SK-N-SH (cell line): Measurements from ENCODE around the gene PACSIN1. TPM values are rescaled to one million over a fixed set of nuclear protein-coding genes. Genes with fewer than 3 reads are reported as not detected.

ENCODE experiments used
- CTCF ChIA-PET: fragments of 300-600, 350-600 bp; formaldehyde crosslinking; extraction: SDS; loops from one replicate; lab custom pipeline; 2021; lab: Yijun Ruan, JAX
- POLR2A ChIA-PET: fragments of 350-600 bp; sonication (Branson Sonifier 250); formaldehyde crosslinking; extraction: SDS; loops from one replicate; lab custom pipeline; 2020; ENCODE audit warnings: antibody characterized with exemption, inconsistent platforms; lab: Yijun Ruan, JAX
- DNase-seq: peaks from one replicate; pipeline ENCODE4 v3.0.0; 2012
- H2AFZ ChIP-seq: fragments of 200-600 bp; sonication (generic); 2 replicates; pipeline ENCODE4 v1.8.1; 2016; ENCODE audit warnings: antibody characterized with exemption, mild to moderate bottlenecking, low read depth
- H3F3A ChIP-seq: fragments of 200-600 bp; sonication (generic); replicated peaks from 2 replicates; pipeline ENCODE3; 2016; ENCODE audit warnings: antibody characterized with exemption, mild to moderate bottlenecking; ENCODE audit not compliant: insufficient read depth
- H3K27ac ChIP-seq, 2 experiments: fragments of 200-500 bp in 1 of 2; fragments of 200-600 bp in 1 of 2; sonication (Bioruptor generic) in 1 of 2; sonication (generic), shearing (Covaris generic) in 1 of 2; 2 replicates each; pipeline versions ENCODE4 v1.5.1 to v1.6.1; 2014 to 2016; ENCODE audit warnings: low read depth in 2 of 2, inconsistent platforms in 1 of 2, low read length in 1 of 2, mild to moderate bottlenecking in 1 of 2, mixed read lengths in 1 of 2
- H3K27me3 ChIP-seq: fragments of 200-600 bp; sonication (generic), shearing (Covaris generic); 2 replicates; pipeline ENCODE4 v1.6.1; 2016; ENCODE audit warnings: mixed run types; ENCODE audit not compliant: insufficient read depth
- H3K36me3 ChIP-seq, 2 experiments: fragments of 200-500 bp in 1 of 2; fragments of 200-600 bp in 1 of 2; sonication (Bioruptor generic) in 1 of 2; sonication (generic) in 1 of 2; replicated peaks in 1 of 2; 2 replicates each; pipeline versions ENCODE3 to v1.5.1; 2014 to 2016; ENCODE audit warnings: low read length in 1 of 2, mild to moderate bottlenecking in 1 of 2; ENCODE audit not compliant: insufficient read depth in 2 of 2, control insufficient read depth in 1 of 2
- H3K4me1 ChIP-seq, 2 experiments: fragments of 200-500 bp in 1 of 2; fragments of 200-600 bp in 1 of 2; sonication (Bioruptor generic) in 1 of 2; sonication (generic), shearing (Covaris generic) in 1 of 2; 2 replicates each; pipeline versions ENCODE4 v1.5.1 to v1.6.1; 2014 to 2016; ENCODE audit warnings: low read depth in 1 of 2, low read length in 1 of 2, mixed run types in 1 of 2; ENCODE audit not compliant: insufficient read depth in 2 of 2, control insufficient read depth in 1 of 2
- H3K4me2 ChIP-seq: fragments of 200-600 bp; sonication (generic), shearing (Covaris generic); 2 replicates; pipeline ENCODE4 v1.6.1; 2017; ENCODE audit warnings: mixed run types
- H3K4me3 ChIP-seq, 2 experiments: fragments of 200-500 bp in 1 of 2; fragments of 200-600 bp in 1 of 2; sonication (Bioruptor generic) in 1 of 2; sonication (generic), shearing (Covaris generic) in 1 of 2; 2 replicates each; pipeline versions ENCODE4 v1.5.1 to v1.8.1; 2014 to 2016; ENCODE audit warnings: low read depth in 2 of 2, inconsistent platforms in 1 of 2, low read length in 1 of 2, mild to moderate bottlenecking in 1 of 2, mixed read lengths in 1 of 2, moderate library complexity in 1 of 2
- H3K79me2 ChIP-seq: fragments of 200-600 bp; sonication (generic); 2 replicates; pipeline ENCODE4 v1.8.1; 2017; ENCODE audit warnings: mild to moderate bottlenecking; ENCODE audit not compliant: insufficient read depth
- H3K9ac ChIP-seq: fragments of 200-600 bp; sonication (generic); 2 replicates; pipeline ENCODE4 v1.6.1; 2017; ENCODE audit warnings: mixed run types
- H3K9me2 ChIP-seq: fragments of 200-600 bp; sonication (generic); 2 replicates; pipeline ENCODE4 v1.6.1; 2017; ENCODE audit warnings: mixed run types
- H3K9me3 ChIP-seq: fragments of 200-600 bp; sonication (generic); 2 replicates; pipeline ENCODE4 v1.6.1; 2017; ENCODE audit warnings: mixed run types, mild to moderate bottlenecking, moderate library complexity
- H4K20me1 ChIP-seq: fragments of 200-600 bp; sonication (generic); 2 replicates; pipeline ENCODE4 v1.6.1; 2017; ENCODE audit warnings: mild to moderate bottlenecking, mixed run types; ENCODE audit not compliant: insufficient read depth
- CHD2 ChIP-seq: fragments of 150-350 bp; IDR thresholded peaks from 2 replicates; pipeline ENCODE4 v1.6.1; 2018; ENCODE audit warnings: low read length; ENCODE audit not compliant: partially characterized antibody
- CTCF ChIP-seq: fragments of 200-600 bp; sonication (generic); IDR thresholded peaks from 2 replicates; pipeline ENCODE4 v1.6.1; 2017; ENCODE audit warnings: antibody characterized with exemption, mild to moderate bottlenecking, moderate library complexity
- ELF1 ChIP-seq: IDR thresholded peaks from 2 replicates; pipeline ENCODE4 v1.4.0; 2012
- EP300 ChIP-seq, 2 experiments: IDR thresholded peaks; 2 replicates each; pipeline versions ENCODE4 v1.4.0 to v1.6.1; 2012; ENCODE audit warnings: borderline replicate concordance in 1 of 2, low read depth in 1 of 2, low read length in 1 of 2
- EZH2phosphoT487 ChIP-seq: fragments of 200-600 bp; sonication (generic); IDR thresholded peaks from 2 replicates; pipeline ENCODE4 v1.6.1; 2017; ENCODE audit warnings: low read depth, mixed run types, mild to moderate bottlenecking, antibody characterized with exemption, moderate library complexity, borderline replicate concordance
- GABPA ChIP-seq: IDR thresholded peaks from 2 replicates; pipeline ENCODE4 v1.4.0; 2012; ENCODE audit warnings: low read depth, mild to moderate bottlenecking
- GATA2 ChIP-seq: sonication (generic); formaldehyde crosslinking; IDR thresholded peaks from 2 replicates; pipeline ENCODE4 v1.5.0; 2020; ENCODE audit warnings: mild to moderate bottlenecking, missing genetic modification reagents
- JUND ChIP-seq: IDR thresholded peaks from 2 replicates; pipeline ENCODE4 v1.4.0; 2012
- MXI1 ChIP-seq: IDR thresholded peaks from 2 replicates; pipeline ENCODE4 v1.6.1; 2012; ENCODE audit warnings: mild to moderate bottlenecking, low read depth, low read length, improper control_type of control experiment
- NRF1 ChIP-seq: IDR thresholded peaks from 2 replicates; pipeline ENCODE4 v1.6.1; 2012; ENCODE audit warnings: low read depth, mild to moderate bottlenecking, low read length
- RAD21 ChIP-seq: IDR thresholded peaks from 2 replicates; pipeline ENCODE4 v1.6.1; 2012; ENCODE audit warnings: mild to moderate bottlenecking, low read length
- RXRA ChIP-seq: IDR thresholded peaks from 2 replicates; pipeline ENCODE4 v1.4.0; 2012; ENCODE audit warnings: low read depth, mild to moderate bottlenecking, borderline replicate concordance
- SMC3 ChIP-seq: IDR thresholded peaks from 2 replicates; pipeline ENCODE4 v1.6.1; 2012; ENCODE audit warnings: low read depth, low read length, improper control_type of control experiment
- TAF1 ChIP-seq: IDR thresholded peaks from 2 replicates; pipeline ENCODE4 v1.6.1; 2012; ENCODE audit warnings: low read depth, mild to moderate bottlenecking, low read length, moderate library complexity, borderline replicate concordance
- TCF12 ChIP-seq: IDR thresholded peaks from 2 replicates; pipeline ENCODE4 v1.4.0; 2012
- WGBS: methylation state at CpG from one replicate; pipeline ENCODE4 v1.1.6; 2017; ENCODE audit warnings: low lambda C conversion rate; 5-methylcytosine and 5-hydroxymethylcytosine counted together
- polyA plus RNA-seq, 3 experiments: library from polyadenylated mRNA; depleted of rRNA; stranded (reverse); fragments of >200 nt; gene quantifications; 2 replicates each; pipeline ENCODE4 v1.2.3, GENCODE V29; 2012
- TF ChIP-seq, protein P1 (sequence below): IDR thresholded peaks from 2 replicates; pipeline ENCODE4 v1.4.0; 2012; ENCODE audit warnings: low read depth, borderline replicate concordance
- TF ChIP-seq, protein P2 (sequence below): fragments of 150-350 bp; IDR thresholded peaks from 2 replicates; pipeline ENCODE4 v1.6.1; 2016; ENCODE audit warnings: mild to moderate bottlenecking, low read depth, low read length
- TF ChIP-seq, protein P3 (sequence below): IDR thresholded peaks from 2 replicates; pipeline ENCODE4 v1.4.0; 2012; ENCODE audit warnings: low read depth, borderline replicate concordance

PACSIN1 gene
- polyA plus RNA-seq, 1 of the 3 experiments (the other 2 are of a cell fraction): 0.05 TPM

DNA sequence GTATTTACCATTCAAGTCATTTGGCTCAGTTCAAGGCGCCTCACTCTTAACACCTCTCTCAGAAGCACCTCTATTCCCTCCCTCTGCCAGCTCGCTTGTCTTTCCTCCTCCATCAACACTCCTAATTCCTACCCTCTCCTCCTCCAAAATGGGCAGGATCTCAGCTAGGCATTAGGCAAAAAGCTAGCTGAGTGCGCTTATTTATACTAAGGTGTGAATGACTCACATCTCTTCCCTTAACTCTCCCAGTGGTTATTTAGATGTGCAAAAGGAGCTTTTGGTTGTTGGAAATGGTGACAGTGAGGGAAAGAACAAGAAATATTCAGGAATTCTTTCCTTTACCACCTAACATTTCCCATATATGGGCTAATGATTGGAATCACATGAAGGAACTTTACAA is 29.1 kb downstream of the PACSIN1 start:
- DNase-seq: no peak
- no peak overlapping the region for H2AFZ ChIP-seq
- no peaks in the 10 kb centered on the region for H3F3A ChIP-seq
- H3K4me1 ChIP-seq: no peaks in the 10 kb centered on the region
- no peak for TF ChIP-seq JUND
- TF ChIP-seq, protein P1, sequence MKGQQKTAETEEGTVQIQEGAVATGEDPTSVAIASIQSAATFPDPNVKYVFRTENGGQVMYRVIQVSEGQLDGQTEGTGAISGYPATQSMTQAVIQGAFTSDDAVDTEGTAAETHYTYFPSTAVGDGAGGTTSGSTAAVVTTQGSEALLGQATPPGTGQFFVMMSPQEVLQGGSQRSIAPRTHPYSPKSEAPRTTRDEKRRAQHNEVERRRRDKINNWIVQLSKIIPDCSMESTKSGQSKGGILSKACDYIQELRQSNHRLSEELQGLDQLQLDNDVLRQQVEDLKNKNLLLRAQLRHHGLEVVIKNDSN: no peak
- TF ChIP-seq CTCF: no peak
- TF ChIP-seq RXRA: no peak
- no peak for TF ChIP-seq ELF1
- no peak for TF ChIP-seq GABPA
- TF ChIP-seq NRF1: no peak
- TF ChIP-seq RAD21: no peak
- TF ChIP-seq GATA2 (CRISPR knock-in tag): no peak
- TF ChIP-seq, protein P2, sequence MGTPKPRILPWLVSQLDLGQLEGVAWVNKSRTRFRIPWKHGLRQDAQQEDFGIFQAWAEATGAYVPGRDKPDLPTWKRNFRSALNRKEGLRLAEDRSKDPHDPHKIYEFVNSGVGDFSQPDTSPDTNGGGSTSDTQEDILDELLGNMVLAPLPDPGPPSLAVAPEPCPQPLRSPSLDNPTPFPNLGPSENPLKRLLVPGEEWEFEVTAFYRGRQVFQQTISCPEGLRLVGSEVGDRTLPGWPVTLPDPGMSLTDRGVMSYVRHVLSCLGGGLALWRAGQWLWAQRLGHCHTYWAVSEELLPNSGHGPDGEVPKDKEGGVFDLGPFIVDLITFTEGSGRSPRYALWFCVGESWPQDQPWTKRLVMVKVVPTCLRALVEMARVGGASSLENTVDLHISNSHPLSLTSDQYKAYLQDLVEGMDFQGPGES: no peak
- no peak for TF ChIP-seq CHD2
- TF ChIP-seq MXI1: no peak
- no peak for TF ChIP-seq EP300 (IDR thresholded peaks at IDR 0.05; ENCODE audit: borderline replicate concordance in 1 of 2, low read depth in 1 of 2, low read length in 1 of 2)
- TF ChIP-seq EZH2phosphoT487: no peak
- TF ChIP-seq TCF12: no peak
- TF ChIP-seq, protein P3, sequence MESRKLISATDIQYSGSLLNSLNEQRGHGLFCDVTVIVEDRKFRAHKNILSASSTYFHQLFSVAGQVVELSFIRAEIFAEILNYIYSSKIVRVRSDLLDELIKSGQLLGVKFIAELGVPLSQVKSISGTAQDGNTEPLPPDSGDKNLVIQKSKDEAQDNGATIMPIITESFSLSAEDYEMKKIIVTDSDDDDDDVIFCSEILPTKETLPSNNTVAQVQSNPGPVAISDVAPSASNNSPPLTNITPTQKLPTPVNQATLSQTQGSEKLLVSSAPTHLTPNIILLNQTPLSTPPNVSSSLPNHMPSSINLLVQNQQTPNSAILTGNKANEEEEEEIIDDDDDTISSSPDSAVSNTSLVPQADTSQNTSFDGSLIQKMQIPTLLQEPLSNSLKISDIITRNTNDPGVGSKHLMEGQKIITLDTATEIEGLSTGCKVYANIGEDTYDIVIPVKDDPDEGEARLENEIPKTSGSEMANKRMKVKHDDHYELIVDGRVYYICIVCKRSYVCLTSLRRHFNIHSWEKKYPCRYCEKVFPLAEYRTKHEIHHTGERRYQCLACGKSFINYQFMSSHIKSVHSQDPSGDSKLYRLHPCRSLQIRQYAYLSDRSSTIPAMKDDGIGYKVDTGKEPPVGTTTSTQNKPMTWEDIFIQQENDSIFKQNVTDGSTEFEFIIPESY: no peak
- no peak for TF ChIP-seq SMC3
- no peak for TF ChIP-seq TAF1
- no peaks in the 10 kb centered on the region for H3K9me3 ChIP-seq
- no peaks in the 10 kb centered on the region for H4K20me1 ChIP-seq
- no peaks in the 10 kb centered on the region for H3K79me2 ChIP-seq
- WGBS: 57% methylated on average over 3 of the region's 3 CpGs
- no peak overlapping the region for H3K27ac ChIP-seq
- ChIA-PET CTCF (interaction anchor here (0.8 to 1.0 kb wide), 2 partner anchors 19 to 35 kb away, joined by 3 read pairs; no protein-coding TSS in a partner anchor), POLR2A (no interaction called here)
- H3K9ac ChIP-seq: no peak overlapping the region
- no peak overlapping the region for H3K4me2 ChIP-seq
- H3K27me3 ChIP-seq: no peaks in the 10 kb centered on the region; the same call in 1 of the 2 replicates
- H3K9me2 ChIP-seq: no peaks in the 10 kb centered on the region
- H3K36me3 ChIP-seq: no peaks in the 10 kb centered on the region
- H3K4me3 ChIP-seq: no peak overlapping the region
